Measurements from ENCODE around the gene NRTN. TPM values are rescaled to one million over a fixed set of nuclear protein-coding genes. Genes with fewer than 3 reads are reported as not detected.

The NRTN gene
- total RNA-seq, 1 donor from 2014 or later = 26.3 TPM

GRCh38 chr19:5788422-5788821 lies 16.4 kb upstream of the NRTN start:
- DNase-seq = no peak
- ATAC-seq = no peak
- intact Hi-C loops (cut with micrococcal nuclease) = no loop called here

DNA sequence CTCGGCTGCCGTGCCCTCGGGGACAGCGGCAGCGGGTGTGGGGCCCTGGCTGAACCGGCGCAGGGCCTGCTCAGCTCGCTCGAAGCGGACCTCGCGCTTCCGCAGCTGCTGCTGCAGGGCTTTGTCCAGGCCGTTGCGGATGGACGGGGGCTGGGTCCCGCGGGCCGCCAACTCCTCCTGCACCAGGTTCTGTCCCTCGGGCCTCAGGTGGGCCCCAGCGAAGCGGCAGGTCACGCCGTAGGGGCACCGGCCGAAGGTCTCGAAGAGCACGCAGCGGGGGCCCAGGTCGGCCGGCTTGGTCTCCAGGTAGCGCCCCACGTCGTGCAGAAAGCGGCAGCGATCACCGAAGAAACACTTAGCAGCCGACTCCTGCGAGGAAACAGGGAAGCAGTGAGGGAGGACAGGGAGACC lies 15.5 kb upstream of the NRTN start:
- DNase-seq (peak; percentile 36), ATAC-seq (no peak)
- intact Hi-C loops (cut with micrococcal nuclease) = no loop called here

DNA sequence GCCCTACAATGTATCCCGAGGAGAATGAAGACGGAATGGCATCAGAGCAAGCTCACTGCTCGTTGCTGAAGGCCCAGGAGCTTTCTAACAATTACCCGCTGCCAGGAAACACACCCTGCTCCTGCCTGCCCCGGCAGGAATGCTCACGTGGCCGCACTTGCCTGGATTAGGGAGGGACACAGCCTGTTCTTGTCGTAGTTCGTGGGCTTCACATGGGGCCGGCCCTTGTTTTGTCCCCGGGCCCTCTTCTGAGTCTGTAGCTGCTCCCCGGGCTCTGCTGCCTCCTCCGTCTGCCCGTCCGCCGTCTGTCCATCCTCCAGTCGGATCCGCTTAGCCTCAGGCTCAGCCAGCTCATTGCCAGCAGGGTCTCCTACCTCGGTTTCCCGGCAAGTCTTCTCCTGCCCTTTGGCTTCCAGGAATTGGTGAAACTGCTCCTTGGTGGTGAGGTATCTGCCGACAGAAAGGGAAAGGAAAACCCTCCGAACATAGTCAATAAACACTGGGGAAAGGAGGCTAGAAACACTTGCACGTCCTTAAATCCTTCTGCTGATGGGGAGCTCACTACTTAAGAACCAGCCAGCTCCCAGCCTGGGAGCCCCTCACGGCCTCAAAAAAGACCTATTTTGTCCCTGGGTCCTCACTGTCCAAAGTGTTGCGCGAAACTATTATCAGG lies 14.8 kb upstream of the NRTN start:
- intact Hi-C loops (cut with micrococcal nuclease) = loop anchor here (5.0 kb wide), 1 partner anchor 68 kb away; the partner anchor contains the start of genes CATSPERD and LONP1
- ATAC-seq (no peak), DNase-seq (no peak)

GRCh38 chr19:5790559-5791520 lies 14.0 kb upstream of the NRTN start, which contains the start of gene DUS3L:
Gene DUS3L (minus strand): TSS chr19:5791163. CDS start chr19:5791141, 22 bp downstream.
- intact Hi-C loops (cut with micrococcal nuclease) = loop anchor here (5.0 kb wide), 1 partner anchor 69 kb away; the partner anchor contains the start of genes CATSPERD and LONP1
- ATAC-seq = peak; percentile 96

DNA sequence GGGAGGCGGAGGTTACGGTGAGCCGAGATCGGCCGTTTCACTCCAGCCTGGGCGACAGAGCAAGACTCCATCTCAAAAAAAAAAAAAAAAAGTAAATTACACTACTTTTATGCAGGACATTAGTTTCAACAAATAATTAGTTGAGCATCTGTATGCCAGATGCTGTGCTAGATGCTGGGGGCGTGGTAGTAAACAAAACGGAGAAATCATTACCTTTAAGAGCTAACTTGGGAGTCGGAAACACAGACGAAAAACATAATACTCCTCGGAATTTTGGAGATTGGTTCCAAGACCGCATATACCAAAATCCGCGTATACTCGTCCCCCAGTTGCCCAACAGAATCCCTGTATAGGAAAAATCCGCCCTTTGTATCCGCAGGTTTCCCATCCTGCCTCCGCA lies 12.6 kb upstream of the NRTN start:
- no peak for ATAC-seq
- intact Hi-C loops (cut with micrococcal nuclease) = loop anchor here (5.0 kb wide), 1 partner anchor 70 kb away; the partner anchor contains the start of genes CATSPERD and LONP1
- DNase-seq = no peak

More at GRCh38 chr19:5790559-5791520, 14.0 kb upstream of the NRTN start, which contains the start of gene DUS3L:
- DNase-seq = peak; percentile 98

DNA sequence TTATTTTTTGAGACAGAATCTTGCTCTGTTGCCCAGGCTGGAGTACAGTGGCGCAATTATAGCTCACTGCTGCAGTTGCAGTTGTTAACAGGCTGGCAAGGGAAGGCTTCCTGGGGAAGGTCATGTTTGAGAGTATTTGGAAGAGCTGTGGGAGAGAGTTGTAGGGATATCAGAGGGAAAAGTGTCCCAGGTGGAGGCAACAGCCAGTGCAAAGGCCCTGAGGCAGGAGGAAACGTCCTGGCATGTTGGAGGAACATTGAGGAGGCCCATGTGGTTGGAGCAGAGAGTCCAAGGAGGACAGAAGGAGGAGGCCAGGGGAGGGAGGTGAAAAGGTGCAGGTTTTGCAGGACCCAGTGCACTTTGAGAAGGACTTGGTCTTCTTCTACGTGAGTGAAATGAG lies 11.7 kb upstream of the NRTN start:
- intact Hi-C loops (cut with micrococcal nuclease) = loop anchor here (5.0 kb wide), 1 partner anchor 71 kb away; the partner anchor contains the start of genes CATSPERD and LONP1
- ATAC-seq (no peak), DNase-seq (no peak)

DNA sequence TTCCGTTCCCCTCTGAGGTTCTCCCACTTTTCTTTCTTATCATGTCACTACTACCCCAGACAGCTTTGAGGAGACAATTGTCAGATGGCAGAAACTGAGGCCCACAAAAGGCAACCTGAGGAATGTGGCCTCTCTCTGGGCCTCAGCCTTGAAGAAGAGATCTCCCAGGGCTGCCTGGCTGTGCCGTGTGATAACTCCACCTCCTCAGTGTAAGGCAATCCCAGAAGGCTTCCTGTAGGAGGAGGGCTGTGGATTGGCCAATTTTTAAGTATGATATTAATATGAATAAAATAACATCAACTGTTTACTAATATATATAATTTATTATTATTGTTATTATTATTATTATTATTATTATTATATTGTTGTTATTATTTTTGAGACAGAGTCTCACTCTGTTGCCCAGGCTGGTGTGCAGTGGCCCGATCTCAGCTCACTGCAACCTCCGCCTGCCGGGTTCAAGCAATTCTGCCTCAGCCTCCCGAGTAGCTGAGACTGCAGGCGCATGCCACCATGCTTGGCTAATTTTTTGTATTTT lies 9.4 kb upstream of the NRTN start:
- intact Hi-C loops (cut with micrococcal nuclease) = no loop called here
- ATAC-seq (no peak), DNase-seq (no peak)

DNA sequence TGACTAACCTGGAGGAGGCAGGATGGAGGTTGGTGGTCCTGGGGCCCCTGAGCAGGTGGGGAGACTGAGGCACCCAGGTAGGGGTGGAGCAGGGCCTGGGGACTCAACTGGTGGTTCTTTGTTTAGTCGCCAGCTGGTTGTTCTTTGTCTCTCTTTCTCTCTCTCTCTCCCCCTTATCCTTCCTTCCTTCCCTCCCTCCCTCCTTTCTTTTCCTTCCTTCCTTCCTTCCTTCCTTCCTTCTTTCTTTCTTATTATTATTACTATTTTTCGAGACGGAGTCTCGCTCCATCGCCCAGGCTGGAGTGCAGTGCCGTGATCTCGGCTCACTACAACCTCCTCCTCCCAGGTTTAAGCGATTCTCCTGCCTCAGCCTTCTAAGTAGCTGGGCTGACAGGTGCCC lies 6.6 kb upstream of the NRTN start:
- intact Hi-C loops (cut with micrococcal nuclease) = no loop called here
- DNase-seq = no peak
- no peak for ATAC-seq

DNA sequence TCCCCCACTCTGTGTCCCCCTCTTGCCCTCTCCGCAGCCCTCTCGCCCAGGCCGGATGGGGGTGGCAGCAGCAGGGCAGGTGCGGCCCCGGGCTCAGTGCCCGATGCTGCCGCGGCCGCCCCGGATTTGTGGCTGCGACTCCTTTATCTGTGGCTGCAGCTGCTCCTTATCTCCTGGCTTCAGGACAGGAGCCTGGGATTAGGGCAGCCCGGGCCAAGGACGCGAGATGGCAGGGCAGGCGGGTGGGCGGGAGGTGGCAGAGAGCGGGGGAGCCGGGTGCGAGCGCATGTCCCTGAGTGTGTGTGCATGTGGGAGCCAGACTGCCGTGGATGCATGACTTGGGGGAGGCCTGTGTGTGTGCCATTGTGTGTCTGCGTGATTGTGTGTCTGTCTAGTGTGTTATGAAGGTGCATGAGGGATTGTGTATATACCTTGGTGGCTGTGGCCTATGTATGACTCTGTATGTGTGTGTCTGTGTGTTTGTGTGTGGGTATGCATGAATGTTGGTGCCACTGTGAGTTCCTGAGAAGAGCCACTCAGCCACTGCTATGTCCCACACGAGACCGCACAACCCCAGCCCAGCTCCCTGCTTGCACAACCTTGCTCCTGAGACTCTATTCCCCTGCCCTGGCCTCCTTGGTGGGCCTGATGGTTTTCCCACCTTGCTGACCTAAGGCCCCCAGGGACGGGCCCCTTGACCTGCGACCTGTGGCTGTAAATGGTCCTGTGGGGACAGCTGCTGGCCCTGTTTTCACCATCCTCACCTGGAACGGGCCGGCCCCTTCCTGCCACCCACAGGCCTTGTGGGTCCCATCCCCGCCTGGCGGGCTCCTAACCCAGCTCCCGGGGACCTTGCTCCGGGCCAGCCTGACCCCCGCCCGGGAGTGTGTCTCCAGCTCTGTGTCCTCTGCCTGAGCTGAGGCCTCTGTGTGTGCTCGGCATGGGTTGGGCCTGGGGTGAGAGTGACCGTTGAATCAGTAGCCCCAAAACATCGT lies 5.3 kb upstream of the NRTN start:
- DNase-seq = peak; percentile 71
- intact Hi-C loops (cut with micrococcal nuclease) = no loop called here

DNA sequence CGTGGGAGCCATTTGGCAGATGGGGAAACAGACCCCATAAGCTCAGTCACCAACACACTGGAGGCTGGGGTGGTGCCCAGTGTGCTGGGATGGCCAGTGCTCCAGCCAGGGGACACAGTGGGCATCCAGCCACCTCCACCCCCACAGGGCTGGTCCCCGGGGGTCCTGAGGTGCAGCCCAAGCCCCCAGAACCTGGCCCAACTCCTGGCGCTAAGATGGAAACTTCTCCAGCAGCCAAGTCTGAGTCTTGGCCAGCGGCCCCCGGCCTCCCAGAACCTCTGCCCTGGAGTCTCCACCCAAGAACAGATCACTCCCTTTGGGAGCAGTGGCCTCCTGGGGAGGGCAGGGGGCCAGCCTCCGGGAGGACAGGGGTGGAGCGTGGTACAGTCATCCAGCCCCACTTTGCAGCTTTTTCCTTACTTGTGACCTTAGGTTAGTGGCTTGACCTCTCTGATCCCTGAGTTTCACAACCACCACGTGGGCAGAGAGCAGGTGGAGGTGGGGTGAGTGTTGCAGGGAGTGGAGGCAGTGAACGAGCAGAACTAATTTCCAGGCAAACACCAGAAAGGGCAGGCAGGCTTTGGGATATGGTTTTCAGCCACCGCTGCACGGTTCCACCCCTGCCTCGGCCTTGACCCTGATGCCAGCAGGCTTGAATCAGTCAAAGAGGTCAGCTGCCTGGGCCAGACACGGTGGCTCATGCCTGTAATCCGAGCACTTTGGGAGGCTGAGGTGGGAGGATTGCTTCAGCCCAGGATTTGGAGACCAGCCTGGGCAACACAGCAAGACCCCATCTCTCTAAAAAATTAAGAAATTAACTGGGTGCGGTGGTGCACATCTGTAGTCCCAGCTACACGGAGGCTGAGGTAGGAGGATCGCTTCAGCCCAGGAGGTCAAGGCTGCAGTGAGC lies 4.3 kb upstream of the NRTN start:
- no peak for DNase-seq
- intact Hi-C loops (cut with micrococcal nuclease) = no loop called here
- no peak for ATAC-seq

More for the DNA sequence above, 5.3 kb upstream of the NRTN start:
- peak; percentile 70 for ATAC-seq

DNA sequence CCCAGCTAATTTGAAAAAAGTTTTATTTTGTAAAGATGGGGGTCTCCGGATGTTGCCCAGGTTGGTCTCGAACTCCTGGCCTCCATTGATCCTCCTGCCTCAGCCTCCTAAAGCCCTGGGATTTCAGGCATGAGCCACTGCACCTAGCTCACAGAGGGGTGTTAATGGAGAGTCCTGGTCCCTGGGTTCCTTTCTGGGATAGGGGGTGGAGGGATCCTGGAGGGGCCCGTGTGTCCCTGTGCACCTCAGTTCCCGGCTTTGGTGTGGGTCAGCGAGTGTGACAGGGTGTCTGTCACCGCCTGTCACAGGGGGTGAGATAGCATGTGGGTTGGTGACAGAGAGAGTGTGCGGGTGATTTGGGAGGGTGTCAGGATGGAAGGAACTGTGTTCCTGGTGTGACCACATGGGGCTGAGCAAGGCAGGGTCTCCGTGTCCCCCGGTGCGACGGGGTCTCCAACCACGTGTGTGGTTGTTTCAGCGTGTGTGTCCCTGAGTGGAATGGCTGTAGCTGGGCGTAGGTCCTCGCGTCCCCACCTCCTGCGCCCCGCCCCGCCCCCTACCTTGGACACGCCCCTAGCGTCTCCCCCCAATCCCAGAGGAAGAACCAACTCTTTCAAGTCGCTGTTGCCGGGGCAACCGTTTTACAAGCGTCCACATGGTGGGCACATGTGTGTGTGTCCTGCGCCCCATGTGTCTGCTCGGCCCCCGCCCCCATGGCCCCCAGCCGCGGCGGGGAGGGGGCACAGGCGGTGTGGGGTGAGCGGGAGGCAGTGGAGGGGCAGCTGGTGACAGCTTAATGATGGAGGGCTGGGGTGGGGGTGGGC lies 2.9 kb upstream of the NRTN start:
- no peak for DNase-seq
- intact Hi-C loops (cut with micrococcal nuclease) = no loop called here
- no peak for ATAC-seq

GRCh38 chr19:5803441-5803751 lies 1.5 kb upstream of the NRTN start:
- ATAC-seq (no peak), DNase-seq (no peak)
- intact Hi-C loops (cut with micrococcal nuclease) = no loop called here

GRCh38 chr19:5803752-5804515 lies 933 bp upstream of the NRTN start:
- ATAC-seq = peak; percentile 86
- intact Hi-C loops (cut with micrococcal nuclease) = no loop called here
- DNase-seq = peak; percentile 91

DNA sequence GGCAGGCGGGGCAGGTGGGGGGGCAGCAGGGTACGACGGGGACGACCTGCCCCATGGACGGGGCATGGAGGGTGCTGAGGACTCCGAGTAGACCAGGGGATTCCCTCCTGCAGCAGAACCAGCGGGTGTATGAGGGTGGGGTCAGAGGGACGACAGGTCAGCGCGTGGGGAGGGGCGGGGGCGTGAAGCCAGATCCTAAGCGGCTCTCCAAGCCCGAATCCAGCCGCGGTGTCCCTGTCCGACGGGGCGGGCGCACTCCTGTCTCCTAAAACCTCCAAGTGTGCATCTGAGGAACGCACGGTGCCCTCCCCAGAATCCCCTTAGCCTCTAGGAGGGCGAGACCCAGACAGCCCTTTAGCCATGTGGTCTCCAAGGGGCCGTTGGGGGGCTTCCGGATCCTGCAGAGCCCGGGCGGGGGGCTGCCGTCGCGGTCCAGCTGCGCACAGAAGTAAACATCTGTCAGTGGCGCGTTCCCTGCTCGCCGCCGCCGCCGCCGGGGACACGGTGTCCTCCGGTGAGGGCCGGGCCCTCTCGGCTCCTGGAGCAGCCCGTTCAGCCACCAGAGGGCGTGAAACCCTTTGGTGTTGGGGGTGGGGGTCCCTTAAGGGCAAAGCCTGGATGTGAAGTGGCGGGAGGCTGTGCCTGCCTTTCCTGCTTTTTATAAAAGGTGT lies 730 bp downstream of the NRTN start:
- DNase-seq (peak; percentile 84), ATAC-seq (peak; percentile 74)
- intact Hi-C loops (cut with micrococcal nuclease) = no loop called here

DNA sequence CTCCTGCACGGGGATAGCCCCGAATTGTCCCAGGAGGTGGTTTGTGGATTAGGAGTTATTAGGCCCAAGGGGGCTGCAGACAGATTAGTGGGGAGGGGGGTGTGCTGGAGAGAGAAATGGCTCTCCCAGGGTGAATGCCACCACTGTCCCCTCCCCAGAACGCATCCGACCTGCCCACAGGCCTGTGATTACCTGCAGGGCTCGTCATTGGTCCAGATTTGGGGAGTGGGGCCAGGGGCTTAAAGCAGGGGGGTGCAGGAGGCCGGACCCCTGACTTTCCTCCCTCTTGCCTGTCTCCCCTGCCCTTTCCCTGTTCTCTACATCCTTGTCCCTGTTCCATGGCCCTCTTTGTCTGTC lies 1.2 kb downstream of the NRTN start:
- ATAC-seq = no peak
- intact Hi-C loops (cut with micrococcal nuclease) = no loop called here
- DNase-seq = no peak

DNA sequence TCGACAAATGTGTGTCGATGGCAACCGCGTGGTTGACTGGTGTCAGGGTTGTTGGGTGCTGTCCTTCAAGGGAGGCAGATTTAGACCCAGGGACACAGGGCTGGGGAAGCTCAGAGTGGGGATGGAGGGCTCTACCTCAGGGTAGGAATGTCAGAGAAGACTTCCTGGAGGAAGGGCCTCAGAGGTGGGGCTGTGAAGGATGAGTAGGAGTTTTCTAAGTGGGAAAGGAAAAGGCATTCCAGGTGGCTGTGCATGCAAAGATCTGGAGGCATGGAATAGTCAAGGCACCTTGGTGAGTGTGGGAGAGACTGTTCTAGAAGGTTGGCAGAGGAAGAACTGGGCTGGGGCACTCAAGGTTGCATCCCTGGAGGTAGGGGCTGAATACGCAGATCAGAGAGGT lies 2.0 kb downstream of the NRTN start:
- intact Hi-C loops (cut with micrococcal nuclease) = no loop called here
- no peak for ATAC-seq
- no peak for DNase-seq

Data from left ventricle myocardium superior (tissue), 1 donor.